Adrenal gland (tissue), 12 donors: ENCODE measurements around the gene PPP1R7. TPM values are rescaled to one million over a fixed set of nuclear protein-coding genes. Genes with fewer than 3 reads are reported as not detected.

Experiments used
- DNase-seq, 7 donors: peaks; one replicate each; pipeline ENCODE4 v3.0.0-alpha.2; 2019 to 2020
- H3K27ac ChIP-seq, 5 donors: fragments of 200-600 bp; sonication (generic) in 4 of 5; 1 replicate in 3 of 5; 2 replicates in 2 of 5; pipeline versions ENCODE4 v1.5.1 to v1.8.0; 2016 to 2020; ENCODE audit warnings: mild to moderate bottlenecking in 1 of 5
- H3K27me3 ChIP-seq: fragments of 200-600 bp; 2 replicates; pipeline ENCODE4 v1.8.0; 2021
- H3K36me3 ChIP-seq, 2 donors: fragments of 200-600 bp; replicated peaks in 1 of 2; 1 replicate in 1 of 2; 2 replicates in 1 of 2; pipeline versions ENCODE4 v1.5.1 to v1.8.0; 2018 to 2022
- H3K4me1 ChIP-seq, 2 donors: fragments of 200-600 bp; replicated peaks in 1 of 2; 1 replicate in 1 of 2; 2 replicates in 1 of 2; pipeline versions ENCODE4 v1.5.1 to v1.8.0; 2018 to 2021
- H3K4me3 ChIP-seq, 4 donors: fragments of 200-600 bp; sonication (generic) in 3 of 4; one replicate each; pipeline ENCODE4 v1.5.1; 2016 to 2018
- H3K9me3 ChIP-seq, 3 donors: fragments of 200-600 bp; sonication (generic) in 1 of 3; replicated peaks in 1 of 3; 1 replicate in 2 of 3; 2 replicates in 1 of 3; pipeline versions ENCODE4 v1.5.1 to v1.8.0; 2016 to 2021
- CTCF ChIP-seq, 6 experiments: fragments of 450-650 bp in 4 of 6; fragments of 200-600 bp in 2 of 6; sonication (generic) in 1 of 6; IDR thresholded peaks; 1 replicate in 5 of 6; 2 replicates in 1 of 6; pipeline versions ENCODE4 v1.5.1 to v1.8.0; 2016 to 2021; ENCODE audit warnings: antibody characterized with exemption in 6 of 6, mild to moderate bottlenecking in 2 of 6, moderate library complexity in 1 of 6
- POLR2A ChIP-seq, 2 donors: fragments of 450-650 bp; IDR thresholded peaks; one replicate each; pipeline ENCODE4 v1.6.1; 2017; ENCODE audit warnings: antibody characterized with exemption in 2 of 2, mild to moderate bottlenecking in 2 of 2, moderate library complexity in 1 of 2
- WGBS, 4 donors: extraction: QIAGEN DNeasy Blood & Tissue Kit in 2 of 4; methylation state at CpG; one replicate each; pipeline versions ENCODE4 v1.1.5 to v1.1.7; 2013 to 2017; 5-methylcytosine and 5-hydroxymethylcytosine counted together
- intact Hi-C, 2 donors: fragments of 100-400 bp; cut with DNase I; formaldehyde crosslinking; loops; one replicate each; pipeline versions ENCODE4 v1.14.1 to v1.15.0; 2022 to 2023
- polyA plus RNA-seq, 3 donors: library from polyadenylated mRNA; stranded (reverse); fragments of 200-250 nt in 2 of 3; fragments of 350-450 nt in 1 of 3; fragmentation: Illumina TruSeq in 1 of 3; extraction: RNeasy Lipid Tissue Mini Kit (QIAGEN cat#74804) in 1 of 3; gene quantifications; one replicate each; pipeline ENCODE4 v1.2.3, GENCODE V29; 2013 to 2014
- total RNA-seq, 9 donors: library from RNA; depleted of rRNA in 4 of 9; stranded (reverse); fragments of >200 nt in 4 of 9; fragments of 120-200 nt in 1 of 9; fragmentation: NEBNext Ultra II Directional in 1 of 9; extraction: Animal tissue kit (Norgen Biotek cat#: 25700) in 1 of 9; gene quantifications; one replicate each; pipeline versions ENCODE4 v1.1.0 to v1.2.4, GENCODE V29; 2013 to 2023
- donor health status: healthy with polysubstance abuse.
- donor health status: Bipolar disorder and iron deficiency.
- donor health status: DM: yes; HTN: yes; CAD: no.
- donor health status: DM: no; HTN: no; CAD: no.
- donor health status: DM: no; HTN: no; CAD: no.
- donor health status: DM: yes; HTN: yes; CAD: no.

Gene PPP1R7
- total and polyA plus RNA-seq, 12 donors, result 26.2 to 128 (median 63.1) TPM

- Histone ChIP-seq H3K27me3 (no peaks in the 10 kb centered on the region), H3K27ac (no peak overlapping the region), H3K9me3 (no peaks in the 10 kb centered on the region), H3K4me1 (no peaks in the 10 kb centered on the region), H3K4me3 (no peak overlapping the region), H3K36me3 (no peaks in the 10 kb centered on the region)
- WGBS, 4 donors, result 91 to 96% (median 93%) methylated on average over 11 of the region's 11 CpGs
- no peak for TF ChIP-seq POLR2A (IDR thresholded peaks at IDR 0.05)
- no peak for TF ChIP-seq CTCF (IDR thresholded peaks at IDR 0.05)
- no peak for DNase-seq
- intact Hi-C loops, result no loop called here
These were observed 35.4 kb upstream of the PPP1R7 start for GRCh38 chr2:241114836-241115235.

- 72 to 94% (median 81%) methylated on average over 8 of the region's 8 CpGs for WGBS, 4 donors
- TF ChIP-seq POLR2A (IDR thresholded peaks at IDR 0.05) (no peak), CTCF (IDR thresholded peaks at IDR 0.05) (no peak)
- Histone ChIP-seq H3K4me1 (no peaks in the 10 kb centered on the region), H3K27me3 (no peaks in the 10 kb centered on the region), H3K27ac (no peak overlapping the region), H3K36me3 (no peaks in the 10 kb centered on the region), H3K9me3 (no peaks in the 10 kb centered on the region), H3K4me3 (no peak overlapping the region)
- intact Hi-C loops, result no loop called here
- DNase-seq, result no peak
These were observed 34.9 kb upstream of the PPP1R7 start for GRCh38 chr2:241115361-241115760.

- Histone ChIP-seq H3K27me3 (no peaks in the 10 kb centered on the region), H3K9me3 (no peaks in the 10 kb centered on the region), H3K4me3 (no peak overlapping the region), H3K36me3 (no peaks in the 10 kb centered on the region), H3K27ac (no peak overlapping the region), H3K4me1 (no peaks in the 10 kb centered on the region)
- intact Hi-C loops, result no loop called here
- 93 to 95% (median 95%) methylated on average over 32 of the region's 32 CpGs for WGBS, 4 donors
- TF ChIP-seq POLR2A (IDR thresholded peaks at IDR 0.05) (no peak), CTCF (IDR thresholded peaks at IDR 0.05) (no peak)
- DNase-seq, result no peak
These were observed 33.4 kb upstream of the PPP1R7 start for GRCh38 chr2:241116606-241117560.

- Histone ChIP-seq H3K4me1 (no peaks in the 10 kb centered on the region), H3K4me3 (no peak overlapping the region), H3K36me3 (no peaks in the 10 kb centered on the region), H3K9me3 (no peaks in the 10 kb centered on the region), H3K27me3 (no peaks in the 10 kb centered on the region), H3K27ac (no peak overlapping the region)
- TF ChIP-seq CTCF (IDR thresholded peaks at IDR 0.05), result no peak
- TF ChIP-seq POLR2A (IDR thresholded peaks at IDR 0.05), result no peak
- intact Hi-C loops, result no loop called here
- 92 to 95% (median 94%) methylated on average over 7 to 24 of the region's 24 CpGs for WGBS, 4 donors
- no peak for DNase-seq
These were observed 31.3 kb upstream of the PPP1R7 start for GRCh38 chr2:241118737-241119505.
